ENCODE measurements around the gene ZSCAN22. TPM values are rescaled to one million over a fixed set of nuclear protein-coding genes. Genes with fewer than 3 reads are reported as not detected.
A peak's percentile ranks its signal among the peaks of the same experiment; 100 is the strongest.

The ZSCAN22 gene
- total RNA-seq, 6 donors from 2014 or later: 1.8 to 6.3 (median 3.7) TPM

- DNase-seq: peak in 1 of 2 donors; percentile 85
- Histone ChIP-seq H3K27me3 (peaks cover 0 to 15% (median 2%) of the 10 kb centered on the region in 4 donors), H3K4me3 (peak overlapping the region in 2 of 4 donors; percentile 9 to 26), H3K27ac (no peak overlapping the region), H3K9me3 (no peaks in the 10 kb centered on the region), H3K36me3 (peaks cover 0 to 11% (median 0%) of the 10 kb centered on the region in 4 donors), H3K4me1 (peaks cover 10 to 32% (median 19%) of the 10 kb centered on the region in 4 donors)
- TF ChIP-seq EP300 (IDR thresholded peaks at IDR 0.05): no peak
- TF ChIP-seq, protein P1, sequence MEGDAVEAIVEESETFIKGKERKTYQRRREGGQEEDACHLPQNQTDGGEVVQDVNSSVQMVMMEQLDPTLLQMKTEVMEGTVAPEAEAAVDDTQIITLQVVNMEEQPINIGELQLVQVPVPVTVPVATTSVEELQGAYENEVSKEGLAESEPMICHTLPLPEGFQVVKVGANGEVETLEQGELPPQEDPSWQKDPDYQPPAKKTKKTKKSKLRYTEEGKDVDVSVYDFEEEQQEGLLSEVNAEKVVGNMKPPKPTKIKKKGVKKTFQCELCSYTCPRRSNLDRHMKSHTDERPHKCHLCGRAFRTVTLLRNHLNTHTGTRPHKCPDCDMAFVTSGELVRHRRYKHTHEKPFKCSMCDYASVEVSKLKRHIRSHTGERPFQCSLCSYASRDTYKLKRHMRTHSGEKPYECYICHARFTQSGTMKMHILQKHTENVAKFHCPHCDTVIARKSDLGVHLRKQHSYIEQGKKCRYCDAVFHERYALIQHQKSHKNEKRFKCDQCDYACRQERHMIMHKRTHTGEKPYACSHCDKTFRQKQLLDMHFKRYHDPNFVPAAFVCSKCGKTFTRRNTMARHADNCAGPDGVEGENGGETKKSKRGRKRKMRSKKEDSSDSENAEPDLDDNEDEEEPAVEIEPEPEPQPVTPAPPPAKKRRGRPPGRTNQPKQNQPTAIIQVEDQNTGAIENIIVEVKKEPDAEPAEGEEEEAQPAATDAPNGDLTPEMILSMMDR (IDR thresholded peaks at IDR 0.05): no peak
- TF ChIP-seq POLR2AphosphoS5 (IDR thresholded peaks at IDR 0.05): no peak
- TF ChIP-seq POLR2A (IDR thresholded peaks at IDR 0.05): no peak
- ATAC-seq (ENCODE audit: low FRiP score in 2 of 2): no peak
- 57 to 65% methylated on average over 34 to 54 of the region's 84 CpGs for WGBS, 2 donors
These were observed 23.4 kb downstream of the ZSCAN22 start for GRCh38 chr19:58350001-58350861.

DNA sequence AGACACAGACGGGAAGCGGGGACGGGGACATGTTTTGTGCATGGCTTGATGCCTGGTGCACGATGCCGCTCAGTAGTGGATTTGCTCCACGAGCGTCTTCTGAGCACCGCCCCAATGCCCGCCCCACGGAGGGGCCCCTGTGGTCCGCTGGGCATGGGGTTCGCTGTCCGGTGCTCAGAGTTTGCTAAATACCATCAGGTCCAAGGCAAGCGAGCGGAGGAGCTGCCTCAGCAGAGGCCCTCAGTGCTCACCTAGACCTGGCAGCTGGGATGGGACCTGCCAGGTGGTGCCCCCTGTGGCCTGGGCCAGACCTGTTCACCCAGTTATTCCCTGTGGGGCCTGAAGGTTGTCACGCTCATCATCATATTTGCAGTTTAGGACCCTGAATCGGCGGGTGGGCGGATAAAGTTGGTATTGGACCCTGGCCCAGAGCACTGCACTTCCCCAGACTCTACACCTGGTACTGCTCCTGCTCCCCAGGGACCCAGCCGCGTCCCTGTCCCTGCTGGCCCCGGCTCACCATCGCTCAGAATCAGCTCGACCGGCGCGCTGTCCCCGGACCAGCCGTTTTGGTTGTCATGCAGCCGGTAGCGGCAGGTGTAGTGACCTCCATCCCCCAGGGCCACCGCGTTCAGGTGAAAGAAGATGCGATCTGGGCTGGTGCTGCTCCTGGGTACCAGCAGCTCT is 24.2 kb downstream of the ZSCAN22 start:
- Histone ChIP-seq H3K9me3 (no peaks in the 10 kb centered on the region), H3K27me3 (peaks cover 0 to 15% (median 3%) of the 10 kb centered on the region in 4 donors), H3K27ac (no peak overlapping the region), H3K4me3 (peak overlapping the region in 1 of 4 donors; percentile 9), H3K36me3 (peaks cover 0 to 11% (median 0%) of the 10 kb centered on the region in 4 donors), H3K4me1 (peaks cover 10 to 36% (median 20%) of the 10 kb centered on the region in 4 donors)
- DNase-seq (peak in 1 of 2 donors; percentile 71), ATAC-seq (ENCODE audit: low FRiP score in 2 of 2) (no peak)
- TF ChIP-seq POLR2A (IDR thresholded peaks at IDR 0.05) (no peak), POLR2AphosphoS5 (IDR thresholded peaks at IDR 0.05) (no peak), EP300 (IDR thresholded peaks at IDR 0.05) (no peak)
- TF ChIP-seq, protein P1 (IDR thresholded peaks at IDR 0.05): no peak
- 74 to 76% methylated on average over 30 to 32 of the region's 34 CpGs for WGBS, 2 donors

DNA sequence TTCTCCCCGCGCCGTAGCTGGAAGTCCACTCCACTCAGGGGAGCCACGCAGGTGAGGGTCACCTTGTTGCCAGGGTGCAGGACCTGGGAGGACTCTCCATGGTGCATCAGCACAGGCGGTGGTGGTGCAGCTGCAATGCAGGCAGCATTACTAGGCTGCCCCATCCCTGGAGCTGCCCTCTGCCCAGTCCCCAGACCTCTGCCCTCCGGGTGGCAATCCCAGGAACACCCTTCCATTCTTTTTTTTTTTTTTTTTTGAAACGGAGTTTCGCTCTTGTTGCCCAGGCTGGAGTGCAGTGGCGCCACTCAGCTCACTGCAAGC is 24.7 kb downstream of the ZSCAN22 start:
- no peak overlapping the region for H3K27ac ChIP-seq
- DNase-seq (no peak), ATAC-seq (ENCODE audit: low FRiP score in 2 of 2) (no peak)
- TF ChIP-seq POLR2A (IDR thresholded peaks at IDR 0.05): no peak
- TF ChIP-seq POLR2AphosphoS5 (IDR thresholded peaks at IDR 0.05): no peak
- TF ChIP-seq EP300 (IDR thresholded peaks at IDR 0.05): no peak
- TF ChIP-seq, protein P1 (IDR thresholded peaks at IDR 0.05): no peak
- 82 to 94% methylated on average over 5 to 9 of the region's 9 CpGs for WGBS, 2 donors
- H3K36me3 ChIP-seq: peaks cover 0 to 11% (median 0%) of the 10 kb centered on the region in 4 donors
- peaks cover 12 to 39% (median 23%) of the 10 kb centered on the region in 4 donors for H3K4me1 ChIP-seq
- peaks cover 0 to 20% (median 3%) of the 10 kb centered on the region in 4 donors for H3K27me3 ChIP-seq
- no peak overlapping the region for H3K4me3 ChIP-seq
- H3K9me3 ChIP-seq: no peaks in the 10 kb centered on the region

DNA sequence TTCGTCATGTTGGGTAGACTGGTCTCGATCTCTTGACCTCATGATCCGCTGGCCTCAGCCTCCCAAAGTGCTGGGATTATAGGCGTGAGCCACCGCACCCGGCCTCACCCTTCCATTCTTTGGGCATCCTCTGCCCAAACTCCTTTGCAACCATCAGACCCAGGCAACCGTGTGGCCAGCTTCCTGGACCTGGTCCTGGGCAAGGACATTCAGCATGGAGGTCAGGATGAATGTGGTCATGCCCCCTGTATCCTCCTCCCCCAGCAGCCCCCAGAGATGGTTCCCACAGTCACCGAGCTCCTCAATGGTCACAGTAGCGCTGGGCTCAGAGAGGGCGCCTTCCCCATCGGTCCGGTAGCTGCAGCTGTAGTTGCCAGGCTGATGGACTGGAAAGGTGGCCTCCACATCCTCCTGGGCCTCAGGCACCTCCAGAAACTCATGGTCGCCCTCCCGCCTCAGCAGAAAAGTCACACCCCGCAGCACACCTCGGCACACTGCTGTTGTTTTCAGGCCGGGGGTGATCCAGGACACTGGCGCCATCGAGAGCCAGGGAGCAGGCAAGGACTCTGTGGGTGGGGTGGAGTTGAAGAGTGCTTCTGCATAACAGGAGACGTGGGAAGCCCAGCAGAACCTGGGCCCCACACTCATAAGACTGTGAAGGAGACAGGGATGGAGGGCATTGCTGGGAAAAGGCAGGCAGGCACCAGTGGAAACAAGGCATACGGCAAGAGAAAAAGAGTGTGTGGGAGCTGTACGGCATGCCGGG is 25.4 kb downstream of the ZSCAN22 start:
- WGBS, 2 donors: 80 to 91% methylated on average over 14 to 23 of the region's 23 CpGs
- Histone ChIP-seq H3K27me3 (peaks cover 0 to 23% (median 5%) of the 10 kb centered on the region in 4 donors), H3K9me3 (no peaks in the 10 kb centered on the region), H3K4me3 (no peak overlapping the region), H3K27ac (no peak overlapping the region), H3K36me3 (peaks cover 0 to 11% (median 0%) of the 10 kb centered on the region in 4 donors), H3K4me1 (peaks cover 16 to 39% (median 24%) of the 10 kb centered on the region in 4 donors)
- no peak for ATAC-seq (ENCODE audit: low FRiP score in 2 of 2)
- TF ChIP-seq, protein P1 (IDR thresholded peaks at IDR 0.05): no peak
- TF ChIP-seq EP300 (IDR thresholded peaks at IDR 0.05) (no peak), POLR2AphosphoS5 (IDR thresholded peaks at IDR 0.05) (no peak), POLR2A (IDR thresholded peaks at IDR 0.05) (no peak)
- DNase-seq: peak in 1 of 2 donors; percentile 32
